ENCODE results near the gene BPTF.
"Not testable (repeated sequence)": the region's sequence is repeated elsewhere in the genome, so short reads cannot be mapped to it uniquely, and the experiment has no call there.

The BPTF gene

GRCh38 chr17:68015081-68015723 lies 189.9 kb downstream of the BPTF start:
- DNase-seq, result no peak

GRCh38 chr17:68016838-68017237 lies 191.5 kb downstream of the BPTF start:
- DNase-seq, result no peak

- DNase-seq, result not testable (repeated sequence)
Measured at GRCh38 chr17:68018493-68018892, 193.2 kb downstream of the BPTF start.

GRCh38 chr17:68019336-68019674 lies 194.0 kb downstream of the BPTF start:
- peak; percentile 16 for DNase-seq

GRCh38 chr17:68019675-68020408 lies 194.5 kb downstream of the BPTF start:
- DNase-seq, result peak; percentile 95

GRCh38 chr17:68020409-68020756 lies 195.1 kb downstream of the BPTF start:
- no peak for DNase-seq

- DNase-seq, result not testable (repeated sequence)
Measured at GRCh38 chr17:68020791-68021190, 195.5 kb downstream of the BPTF start.

- no peak for DNase-seq
Measured at GRCh38 chr17:68021963-68022362, 196.7 kb downstream of the BPTF start.

- not testable (repeated sequence) for DNase-seq
Measured at GRCh38 chr17:68022547-68022946, 197.2 kb downstream of the BPTF start.

GRCh38 chr17:68029512-68030215 lies 204.4 kb downstream of the BPTF start:
- DNase-seq, result no peak
